ENCODE results near the gene ATP6V1G1. TPM values are rescaled to one million over a fixed set of nuclear protein-coding genes. Genes with fewer than 3 reads are reported as not detected.

Gene ATP6V1G1
- total RNA-seq, 1 donor, result 128 TPM

DNA sequence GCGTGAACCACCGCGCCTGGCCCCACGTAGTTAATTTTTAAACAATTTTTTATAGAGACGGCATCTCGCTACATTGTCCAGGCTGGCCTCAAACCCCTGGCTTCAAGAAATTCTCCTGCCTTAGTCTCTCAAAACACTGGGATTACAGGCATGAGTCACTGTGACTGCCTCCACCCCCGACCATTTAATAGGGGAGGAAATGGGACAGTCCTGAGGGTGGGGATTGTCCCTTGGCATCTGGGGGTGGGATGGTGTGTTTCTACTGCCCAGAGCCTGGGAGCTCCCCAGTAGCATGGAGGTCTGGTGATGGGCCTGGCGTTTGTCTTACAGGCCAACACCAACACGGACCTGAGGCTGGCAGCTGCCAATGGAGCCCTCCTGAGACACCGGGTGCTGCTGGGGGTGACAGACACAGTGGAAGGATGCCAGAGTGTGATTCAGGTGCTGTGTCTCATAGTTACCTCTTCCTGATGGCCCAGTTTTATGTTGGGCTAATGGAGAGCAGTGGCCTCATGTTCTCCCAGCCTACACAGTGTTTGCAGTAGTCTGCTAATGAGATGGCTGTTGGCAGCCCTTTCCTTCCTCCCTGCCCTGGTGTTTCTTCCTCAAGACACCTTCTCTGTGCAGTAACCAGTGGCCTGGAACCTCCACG lies 46.0 kb downstream of the ATP6V1G1 start:
- DNase-seq (ENCODE audit: low read depth), result no peak

DNA sequence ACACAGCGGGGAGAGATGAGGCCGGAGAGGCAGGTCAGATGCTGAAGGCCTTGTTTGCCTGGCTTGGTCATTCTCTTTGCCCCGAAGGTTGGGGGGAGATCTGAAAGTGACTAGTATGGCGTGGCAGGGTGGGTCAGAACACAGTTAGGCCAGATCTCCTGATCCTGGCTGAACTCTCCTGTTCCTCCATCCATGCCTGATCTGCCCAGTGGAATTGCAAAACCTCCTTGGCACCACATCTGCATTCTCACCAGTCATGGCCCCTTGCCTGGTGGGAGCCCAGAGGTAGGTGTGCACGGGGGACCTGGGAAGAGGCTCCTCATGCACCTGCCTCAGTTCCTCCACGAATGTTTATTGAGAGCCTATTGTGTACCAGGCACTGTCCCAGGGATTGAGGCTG lies 46.8 kb downstream of the ATP6V1G1 start:
- no peak for DNase-seq (ENCODE audit: low read depth)
- no peak overlapping the region for H3K4me3 ChIP-seq (ENCODE audit: low read depth, low read length)
- TF ChIP-seq, protein P1, sequence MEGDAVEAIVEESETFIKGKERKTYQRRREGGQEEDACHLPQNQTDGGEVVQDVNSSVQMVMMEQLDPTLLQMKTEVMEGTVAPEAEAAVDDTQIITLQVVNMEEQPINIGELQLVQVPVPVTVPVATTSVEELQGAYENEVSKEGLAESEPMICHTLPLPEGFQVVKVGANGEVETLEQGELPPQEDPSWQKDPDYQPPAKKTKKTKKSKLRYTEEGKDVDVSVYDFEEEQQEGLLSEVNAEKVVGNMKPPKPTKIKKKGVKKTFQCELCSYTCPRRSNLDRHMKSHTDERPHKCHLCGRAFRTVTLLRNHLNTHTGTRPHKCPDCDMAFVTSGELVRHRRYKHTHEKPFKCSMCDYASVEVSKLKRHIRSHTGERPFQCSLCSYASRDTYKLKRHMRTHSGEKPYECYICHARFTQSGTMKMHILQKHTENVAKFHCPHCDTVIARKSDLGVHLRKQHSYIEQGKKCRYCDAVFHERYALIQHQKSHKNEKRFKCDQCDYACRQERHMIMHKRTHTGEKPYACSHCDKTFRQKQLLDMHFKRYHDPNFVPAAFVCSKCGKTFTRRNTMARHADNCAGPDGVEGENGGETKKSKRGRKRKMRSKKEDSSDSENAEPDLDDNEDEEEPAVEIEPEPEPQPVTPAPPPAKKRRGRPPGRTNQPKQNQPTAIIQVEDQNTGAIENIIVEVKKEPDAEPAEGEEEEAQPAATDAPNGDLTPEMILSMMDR (IDR thresholded peaks at IDR 0.05; ENCODE audit: insufficient read depth, low read length), result no peak

More for the DNA sequence above, 46.0 kb downstream of the ATP6V1G1 start:
- TF ChIP-seq, protein P1 (IDR thresholded peaks at IDR 0.05; ENCODE audit: insufficient read depth, low read length), result no peak
- H3K4me3 ChIP-seq (ENCODE audit: low read depth, low read length), result no peak overlapping the region

DNA sequence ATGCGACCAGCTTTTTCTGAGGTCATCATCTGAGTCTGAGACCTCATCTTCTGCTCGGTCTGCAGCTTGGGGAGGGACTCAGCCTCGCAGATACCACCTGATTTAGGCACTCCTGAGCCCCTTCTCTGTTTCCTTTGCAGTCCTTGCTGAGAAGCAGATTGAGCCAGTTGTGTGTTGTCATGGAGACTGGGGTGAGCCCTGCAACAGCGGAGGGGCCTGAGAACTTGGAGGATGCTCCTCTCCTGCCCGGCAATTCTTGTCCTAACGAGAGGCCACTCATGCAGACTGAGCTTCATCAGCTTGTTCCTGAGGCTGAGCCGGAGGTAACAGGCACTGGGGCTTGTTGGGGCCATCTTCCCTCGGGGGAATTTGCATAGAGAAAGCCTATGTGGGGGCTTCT lies 50.8 kb downstream of the ATP6V1G1 start:
- TF ChIP-seq, protein P1 (IDR thresholded peaks at IDR 0.05; ENCODE audit: insufficient read depth, low read length), result no peak
- DNase-seq (ENCODE audit: low read depth), result no peak
- H3K4me3 ChIP-seq (ENCODE audit: low read depth, low read length), result no peak overlapping the region

DNA sequence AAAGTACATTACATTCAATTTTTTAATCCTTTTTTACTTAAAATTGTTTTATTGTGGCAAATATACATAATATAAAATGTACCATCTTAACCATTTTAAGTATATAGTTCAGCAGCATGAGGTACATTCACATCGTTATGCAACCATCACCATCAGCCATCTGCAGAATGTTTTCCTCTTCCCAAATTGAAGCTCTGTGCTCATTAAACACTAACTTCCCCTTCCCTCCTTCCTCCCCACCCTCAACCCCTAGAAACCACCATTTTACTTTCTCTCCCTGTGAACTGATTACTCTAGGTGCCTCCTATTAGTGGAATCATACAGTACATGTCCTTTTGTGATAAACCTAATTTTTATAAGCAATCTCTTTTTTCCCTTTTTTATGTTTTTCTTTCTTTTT lies 54.4 kb downstream of the ATP6V1G1 start:
- DNase-seq (ENCODE audit: low read depth), result no peak
- no peak overlapping the region for H3K4me3 ChIP-seq (ENCODE audit: low read depth, low read length)
- TF ChIP-seq, protein P1 (IDR thresholded peaks at IDR 0.05; ENCODE audit: insufficient read depth, low read length), result no peak

DNA sequence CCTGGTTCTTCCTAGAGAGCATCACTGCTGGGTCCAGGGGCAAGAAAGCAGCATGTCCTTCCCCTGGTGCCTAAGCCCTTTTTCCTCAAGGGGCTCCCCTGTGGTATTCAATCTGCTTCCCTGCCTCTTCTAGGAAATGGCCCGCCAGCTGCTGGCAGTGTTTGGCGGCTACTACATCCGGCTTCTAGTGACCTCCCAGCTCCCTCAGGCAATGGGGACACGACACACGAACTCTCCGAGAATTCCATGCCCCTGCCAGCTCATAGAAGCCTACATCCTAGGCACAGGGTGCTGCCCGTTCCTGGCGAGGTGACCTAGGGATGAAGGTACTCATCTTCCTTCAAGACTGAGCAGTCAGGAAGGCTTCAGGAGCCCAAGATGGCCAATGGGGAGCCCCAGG lies 55.4 kb downstream of the ATP6V1G1 start:
- DNase-seq (ENCODE audit: low read depth), result no peak
- no peak overlapping the region for H3K4me3 ChIP-seq (ENCODE audit: low read depth, low read length)
- TF ChIP-seq, protein P1 (IDR thresholded peaks at IDR 0.05; ENCODE audit: insufficient read depth, low read length), result no peak

DNA sequence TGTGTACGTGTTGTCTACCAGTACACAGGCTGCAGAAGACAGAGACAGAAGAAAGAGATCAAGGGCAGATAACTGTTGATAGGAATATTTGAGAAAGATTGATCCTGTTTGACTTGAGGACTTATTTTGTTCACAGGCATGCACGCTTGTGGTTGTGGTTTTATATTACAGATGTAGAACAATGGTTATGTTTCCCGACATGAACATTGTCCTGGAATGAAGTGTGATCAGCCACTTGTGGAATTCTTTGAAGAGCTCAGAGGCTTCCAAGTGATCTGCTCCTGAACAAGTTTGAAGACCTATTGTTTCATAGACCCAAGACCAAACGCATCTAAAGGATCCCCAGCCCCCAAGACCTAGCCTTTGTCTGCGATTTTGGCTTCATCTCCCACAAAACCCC lies 56.3 kb downstream of the ATP6V1G1 start:
- H3K4me3 ChIP-seq (ENCODE audit: low read depth, low read length), result no peak overlapping the region

More for the DNA sequence above, 56.3 kb downstream of the ATP6V1G1 start:
- TF ChIP-seq, protein P1 (IDR thresholded peaks at IDR 0.05; ENCODE audit: insufficient read depth, low read length), result no peak
- DNase-seq (ENCODE audit: low read depth), result peak; percentile 8

Small RNAs within 50 kb of the gene (small RNA-seq; reads per million reads assigned to genes)
- not detected for gene RF00019

Other genes with a start within 250 kb of the ATP6V1G1 start
- gene AKNA, start 199.8 kb upstream of the ATP6V1G1 start, total RNA-seq (ENCODE audit: low replicate concordance), result 9.9 and 22.3 TPM in 2 replicates
- gene WHRN, start 82.3 kb upstream of the ATP6V1G1 start, total RNA-seq (ENCODE audit: low replicate concordance), result 2.1 and 3.5 TPM in 2 replicates
- gene TMEM268, start 23.5 kb downstream of the ATP6V1G1 start, total RNA-seq (ENCODE audit: low replicate concordance), result 4.9 and 12.0 TPM in 2 replicates
- not detected in 2 replicates for gene TEX53, start 70.0 kb downstream of the ATP6V1G1 start, total RNA-seq (ENCODE audit: low replicate concordance)
- not detected in 2 replicates for gene TEX48, start 94.4 kb downstream of the ATP6V1G1 start, total RNA-seq (ENCODE audit: low replicate concordance)
- gene TNFSF15, start 218.3 kb downstream of the ATP6V1G1 start, total RNA-seq (ENCODE audit: low replicate concordance), result 0.41 and 2.4 TPM in 2 replicates

Measured in fibroblast of the aortic adventitia (primary cell).